ENCODE results near the gene WDFY1.
"Not testable (repeated sequence)": the region's sequence is repeated elsewhere in the genome, so short reads cannot be mapped to it uniquely, and the experiment has no call there.

WDFY1 gene

DNA sequence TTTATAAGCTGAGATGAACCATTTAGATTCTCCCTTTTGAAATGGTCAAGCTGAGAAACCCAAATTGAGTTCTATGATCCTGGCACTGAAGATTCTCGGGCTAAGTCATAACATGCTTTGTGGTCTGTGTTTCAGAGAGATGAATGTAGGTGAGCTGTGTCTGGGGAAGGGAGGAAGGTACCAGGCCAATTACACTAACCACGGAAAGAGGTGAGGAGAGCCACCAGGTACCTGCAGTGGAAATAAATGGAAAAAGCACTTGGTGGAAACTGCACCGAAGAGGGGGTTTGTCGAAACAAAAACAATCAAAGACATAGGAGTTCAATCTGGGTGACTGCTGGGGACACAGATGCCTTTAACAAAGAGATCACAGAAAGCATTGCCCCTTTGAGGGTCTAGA, 11.2 kb upstream of the WDFY1 start:
- DNase-seq = no peak

- DNase-seq = no peak
These were observed 9.3 kb upstream of the WDFY1 start for GRCh38 chr2:223954401-223954800.

DNA sequence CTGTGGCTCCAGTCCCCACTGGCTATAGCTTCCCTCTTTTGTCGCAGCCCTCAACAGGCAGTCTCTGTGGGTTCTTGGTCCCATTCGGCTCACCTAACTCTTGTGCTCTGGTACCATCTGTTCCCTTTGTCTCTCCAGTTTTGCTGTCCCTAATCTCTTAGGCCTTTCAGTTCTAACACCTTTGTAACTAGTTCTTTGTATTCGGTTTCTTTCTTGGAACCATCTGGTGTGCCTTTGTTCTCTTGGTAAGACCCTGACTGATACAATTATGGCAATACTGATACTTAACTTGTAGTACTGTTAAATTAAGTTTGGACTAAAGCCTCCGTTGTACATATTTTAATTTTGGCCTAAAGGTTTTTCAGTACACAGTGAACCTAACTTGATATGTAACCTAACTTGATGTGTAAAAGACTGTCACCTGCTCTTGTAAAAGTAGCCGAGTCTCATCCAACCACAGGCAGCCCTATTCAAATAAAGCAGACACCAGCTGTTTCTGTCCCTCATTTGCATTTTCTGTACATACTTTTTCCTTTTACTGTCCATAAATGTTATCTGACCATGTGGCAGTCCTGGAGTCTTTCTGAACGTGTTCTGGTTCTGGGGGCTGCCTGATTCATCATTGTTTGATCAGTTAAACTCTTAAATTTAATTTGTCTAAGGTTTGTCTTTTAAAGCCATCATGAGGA, 7.3 kb upstream of the WDFY1 start:
- no peak for DNase-seq

GRCh38 chr2:223950448-223951347, 5.6 kb upstream of the WDFY1 start:
- DNase-seq = peak; percentile 75

DNA sequence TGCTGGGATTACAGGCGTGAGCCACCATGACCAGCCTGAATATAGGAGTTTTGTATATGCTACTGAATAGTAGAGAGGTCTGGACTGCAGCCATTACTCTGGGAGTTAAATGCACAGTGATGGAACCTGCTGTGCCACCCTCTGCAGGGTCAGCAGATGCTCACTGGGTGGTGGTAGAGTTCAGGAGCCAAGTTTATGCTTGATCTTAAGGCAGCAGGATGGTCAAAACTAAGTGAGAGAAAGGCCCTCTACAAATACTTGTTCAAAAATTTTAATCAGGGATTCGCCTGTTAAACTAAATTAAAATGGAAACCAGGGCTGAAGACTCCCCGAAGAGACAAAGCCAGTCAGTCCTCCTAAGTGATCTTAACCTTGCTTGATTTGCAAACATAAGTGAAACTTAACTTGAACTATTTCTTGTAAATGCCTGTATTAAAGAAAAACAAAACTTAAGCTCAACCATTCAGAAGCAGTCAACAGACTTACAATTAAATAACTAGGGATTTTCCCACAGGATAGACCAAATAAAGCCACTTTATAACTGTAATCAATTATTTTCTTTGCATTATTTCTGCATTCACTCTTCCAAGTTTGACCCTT, 4.2 kb upstream of the WDFY1 start:
- no peak for DNase-seq

DNA sequence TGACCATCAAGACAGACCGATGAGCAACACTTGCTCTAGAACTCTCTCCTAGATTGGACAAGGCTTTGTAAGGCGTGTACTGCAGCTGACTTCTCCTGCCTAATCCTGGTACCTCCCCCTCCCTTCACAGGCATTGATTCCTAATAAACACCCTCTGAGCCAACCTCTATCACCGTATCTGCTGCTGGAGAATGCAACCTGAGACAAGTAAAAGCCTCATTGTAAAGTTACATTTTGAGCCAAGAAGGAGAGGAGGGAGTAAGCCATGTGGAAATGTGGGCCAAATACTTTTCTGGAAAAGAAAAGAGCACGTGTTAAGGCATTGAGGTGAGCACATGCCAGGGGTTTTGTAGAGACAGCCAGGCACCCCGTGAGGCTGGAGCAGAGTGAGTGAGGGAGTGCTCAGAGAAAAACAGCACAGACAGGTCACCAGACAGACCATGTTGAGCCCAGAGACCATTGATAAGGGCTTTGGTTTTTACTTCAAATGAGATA, 2.6 kb upstream of the WDFY1 start:
- no peak for DNase-seq

DNA sequence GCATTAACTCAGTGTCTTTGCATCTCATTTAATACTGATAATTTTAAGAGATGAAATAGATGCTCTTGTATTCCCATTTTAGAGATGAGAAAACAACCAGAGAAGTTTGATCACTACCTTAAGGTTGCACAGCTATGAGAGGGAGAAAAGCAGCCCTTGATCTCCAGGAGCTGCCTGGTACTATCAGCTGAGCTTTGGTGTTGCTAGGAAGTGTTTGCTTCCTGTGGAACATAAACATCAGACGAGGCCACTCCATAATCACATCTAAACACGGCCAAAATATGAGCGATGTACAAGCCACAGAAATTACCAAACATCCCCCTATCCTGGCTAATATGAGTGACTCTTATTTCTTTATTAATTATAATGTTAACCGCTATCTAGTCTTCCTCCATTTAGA, 620 bp upstream of the WDFY1 start:
- DNase-seq = no peak

GRCh38 chr2:223944166-223944702, 901 bp downstream of the WDFY1 start:
- DNase-seq = no peak

DNA sequence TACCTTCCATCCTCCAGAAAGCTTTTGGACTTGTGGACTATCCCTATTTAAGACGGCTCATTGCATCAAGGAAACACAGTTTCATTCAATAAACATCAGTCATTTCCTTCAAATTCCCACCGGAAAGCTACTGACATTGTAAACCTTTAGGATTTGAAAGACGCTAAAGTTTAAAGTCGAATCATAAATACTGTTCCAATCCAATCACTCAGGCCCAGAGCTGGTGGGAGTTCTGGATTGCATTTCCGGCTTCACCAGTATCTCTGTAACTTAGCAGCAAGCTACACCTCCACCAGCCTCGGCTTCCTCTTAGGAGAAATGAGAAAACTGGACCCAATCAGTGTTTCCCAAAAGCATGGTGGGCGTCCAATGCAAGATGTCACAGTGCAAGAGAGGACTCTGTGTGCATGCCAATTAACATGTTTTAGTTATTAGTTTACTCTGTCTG, 1.6 kb downstream of the WDFY1 start:
- DNase-seq = no peak

GRCh38 chr2:223943135-223943534, 2.0 kb downstream of the WDFY1 start:
- no peak for DNase-seq

DNA sequence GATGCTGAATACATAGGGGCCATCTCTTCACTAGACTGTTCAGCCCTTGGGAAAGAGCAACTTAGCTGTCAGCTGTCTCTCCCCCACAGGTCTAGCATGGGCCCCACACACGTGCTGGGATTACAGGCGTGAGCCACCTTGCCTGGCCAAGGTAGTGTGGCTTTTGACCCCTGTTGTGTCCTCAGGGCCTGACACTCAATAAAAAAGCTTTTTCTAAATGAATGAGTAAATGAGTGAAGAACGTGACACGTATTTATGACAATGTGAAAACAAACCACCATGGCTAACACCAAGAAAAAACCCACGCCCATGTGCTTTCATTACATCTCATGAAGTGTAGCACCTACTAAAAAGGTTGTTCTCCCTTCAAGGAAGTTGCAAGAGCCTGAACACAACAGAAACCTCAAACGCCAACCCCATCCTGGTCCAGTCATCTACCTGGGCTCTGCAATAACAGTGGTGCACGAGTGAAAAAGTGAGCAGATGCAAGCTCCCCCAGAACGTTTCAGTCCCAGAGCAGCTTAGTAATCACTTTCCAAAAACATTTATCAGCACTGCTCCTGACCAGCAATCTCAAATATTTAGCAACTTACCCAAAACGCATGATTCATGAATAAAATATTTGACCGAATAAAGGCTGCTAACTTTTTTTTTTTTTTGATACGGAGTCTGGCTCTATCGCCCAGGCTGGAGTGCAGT, 3.4 kb downstream of the WDFY1 start:
- DNase-seq = no peak

DNA sequence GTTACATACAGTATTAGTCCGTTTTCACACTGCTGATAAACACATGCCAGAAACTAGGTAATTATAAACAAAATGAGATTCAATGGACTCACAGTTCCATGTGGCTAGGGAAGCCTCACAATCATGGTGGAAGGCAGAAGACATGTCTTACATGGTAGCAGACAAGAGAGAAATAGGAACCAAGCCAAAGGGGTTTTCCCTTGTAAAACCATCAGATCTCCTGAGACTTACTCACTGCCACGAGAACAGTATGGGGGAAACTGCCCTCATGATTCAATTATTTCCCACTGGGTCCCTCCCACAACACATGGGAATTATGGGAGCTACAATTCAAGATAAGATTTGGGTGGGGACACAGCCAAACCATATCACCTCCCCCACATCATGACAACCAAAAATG, 5.7 kb downstream of the WDFY1 start:
- not testable (repeated sequence) for DNase-seq

GRCh38 chr2:223937535-223937934, 7.6 kb downstream of the WDFY1 start:
- no peak for DNase-seq

DNA sequence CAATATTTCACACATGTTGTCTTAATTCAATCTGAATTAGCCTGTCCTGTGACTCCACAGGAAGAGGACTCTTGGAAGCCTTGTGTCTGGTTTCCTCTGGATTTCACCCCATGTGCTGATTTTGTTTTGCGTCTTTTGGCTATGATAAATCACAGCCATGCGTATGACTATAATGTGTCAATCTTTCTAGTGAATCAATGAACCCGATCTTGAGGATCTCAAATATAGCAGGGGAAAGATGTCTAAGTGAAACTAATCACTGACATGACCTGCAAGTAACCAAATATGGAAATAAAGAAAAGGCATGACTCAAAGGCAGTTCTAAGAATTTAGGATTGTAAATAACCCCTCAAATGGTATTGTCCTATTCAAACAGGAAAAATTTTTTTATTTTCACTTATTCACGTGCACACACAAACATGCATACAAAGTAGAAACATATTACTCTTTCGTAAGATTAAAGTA, 8.2 kb downstream of the WDFY1 start:
- no peak for DNase-seq

DNA sequence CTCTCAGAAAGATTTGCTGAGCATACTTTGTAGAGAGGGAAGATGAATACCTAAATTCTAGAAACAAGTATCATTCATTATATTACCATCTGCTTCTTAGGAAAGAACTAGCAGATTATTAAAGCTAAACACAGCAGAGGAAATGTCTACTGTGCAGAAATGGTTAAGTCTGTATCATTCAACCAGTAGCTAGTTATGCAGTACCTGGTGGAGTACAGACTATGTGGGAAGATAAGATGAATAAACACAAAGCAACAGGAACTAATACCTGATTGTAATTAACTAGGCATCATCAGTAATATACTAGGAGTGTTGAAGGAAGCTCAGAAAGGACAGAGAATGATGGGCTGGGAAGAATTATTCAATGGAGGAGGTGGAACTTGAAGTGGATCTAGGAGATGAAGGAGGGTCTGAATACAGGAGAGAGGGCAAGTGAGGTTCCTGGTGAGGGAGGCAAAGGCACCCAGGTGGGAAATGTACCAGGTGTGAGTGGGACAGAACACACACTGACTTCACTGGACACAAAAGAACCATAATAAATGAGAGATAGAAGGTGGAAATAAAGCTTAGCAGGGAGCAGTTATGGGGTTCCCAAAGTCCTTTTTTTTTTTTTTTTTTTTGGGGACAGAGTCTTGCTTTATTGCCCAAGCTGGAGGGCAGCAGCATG, 9.5 kb downstream of the WDFY1 start:
- no peak for DNase-seq

DNA sequence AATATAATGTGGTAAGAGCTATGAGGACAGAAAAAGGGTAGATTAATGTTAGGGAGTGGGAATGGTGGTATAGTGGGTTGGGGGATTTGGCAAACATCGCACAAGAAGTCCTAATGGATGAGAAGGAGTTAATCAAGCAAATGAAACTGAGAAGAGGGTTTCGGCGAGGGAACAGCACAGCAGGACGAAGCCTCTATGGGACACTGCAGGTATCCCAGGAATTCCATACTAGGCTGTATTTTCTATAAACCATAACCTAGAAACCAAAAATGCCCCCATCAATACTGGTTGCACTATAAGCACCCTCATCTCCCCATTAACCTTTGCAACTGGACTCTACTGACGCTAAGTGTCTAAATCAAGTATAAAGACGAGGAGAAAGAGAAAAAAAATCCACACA, 10.3 kb downstream of the WDFY1 start:
- DNase-seq = no peak

DNA sequence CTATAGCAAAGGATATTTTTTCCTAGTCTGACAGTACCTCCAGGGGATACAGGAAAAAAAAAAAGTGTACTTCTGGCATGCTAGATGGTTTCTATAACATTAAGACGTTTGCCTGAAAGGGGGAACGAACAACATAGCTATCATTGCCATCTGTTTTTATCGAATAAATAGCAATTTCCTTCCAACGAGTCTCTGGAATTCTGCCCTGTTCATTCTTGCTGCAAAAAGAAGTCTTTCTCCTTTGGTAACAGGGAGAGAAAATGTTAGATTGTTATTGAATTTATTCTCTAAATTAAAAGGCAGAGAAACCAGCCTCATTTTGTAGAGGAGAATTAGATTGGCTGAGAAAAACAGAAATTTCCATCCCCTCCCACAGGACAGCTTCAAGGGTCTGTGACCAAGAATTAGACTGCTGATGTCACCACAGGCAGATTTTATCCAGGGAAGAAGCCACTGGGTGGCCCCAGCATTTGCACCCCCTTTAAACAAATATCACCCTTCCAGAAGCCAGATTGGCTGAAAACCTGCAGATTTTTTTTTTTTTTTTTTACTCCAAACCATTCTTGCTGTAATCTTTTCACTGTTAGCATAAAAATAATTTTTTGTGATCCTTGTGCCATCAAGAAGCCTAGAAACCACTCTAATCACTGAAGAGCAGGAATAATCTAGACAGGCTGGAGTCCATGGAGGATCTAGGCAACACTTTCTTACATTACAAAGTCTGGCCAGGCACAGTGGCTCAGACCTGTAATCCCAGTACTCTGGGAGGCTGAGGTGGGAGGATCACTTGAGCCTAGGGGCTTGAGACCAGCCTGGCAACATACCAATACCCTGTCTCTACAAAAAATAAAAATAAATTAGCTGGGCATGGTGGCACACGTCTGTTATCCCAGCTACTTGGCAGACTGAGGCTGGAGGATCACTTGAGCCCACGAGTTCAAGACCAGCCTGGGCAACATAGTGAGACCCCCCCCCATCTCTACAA, 12.0 kb downstream of the WDFY1 start:
- DNase-seq = no peak

GRCh38 chr2:223930103-223930976, 14.8 kb downstream of the WDFY1 start:
- DNase-seq = no peak

GRCh38 chr2:223929571-223930102, 15.5 kb downstream of the WDFY1 start:
- DNase-seq = no peak
